Ishikawa (cell line): Measurements from ENCODE around the gene EFHD1.

ENCODE experiments used
- CEBPB ChIP-seq: IDR thresholded peaks from 2 replicates; pipeline ENCODE4 v1.6.1; 2012
- CREB1 ChIP-seq: IDR thresholded peaks from 2 replicates; pipeline ENCODE4 v1.6.1; 2012; ENCODE audit warnings: low read depth
- EGR1 ChIP-seq: IDR thresholded peaks from 2 replicates; pipeline ENCODE4 v1.6.1; 2012
- EP300 ChIP-seq: IDR thresholded peaks from 2 replicates; pipeline ENCODE4 v1.6.1; 2012; ENCODE audit warnings: borderline replicate concordance
- FOXM1 ChIP-seq: IDR thresholded peaks from 2 replicates; pipeline ENCODE4 v1.6.1; 2012; ENCODE audit warnings: low read depth, borderline replicate concordance
- RAD21 ChIP-seq: IDR thresholded peaks from 2 replicates; pipeline ENCODE4 v1.6.1; 2012; ENCODE audit warnings: low read depth
- TAF1 ChIP-seq: IDR thresholded peaks from 2 replicates; pipeline ENCODE4 v1.6.1; 2012; ENCODE audit warnings: low read depth, mild to moderate bottlenecking
- TCF12 ChIP-seq: IDR thresholded peaks from 2 replicates; pipeline ENCODE4 v1.6.1; 2012; ENCODE audit warnings: low read depth
- TEAD4 ChIP-seq: IDR thresholded peaks from 2 replicates; pipeline ENCODE4 v1.6.1; 2012
- YY1 ChIP-seq: IDR thresholded peaks from 2 replicates; pipeline ENCODE4 v1.6.1; 2012; ENCODE audit warnings: low read depth
- TF ChIP-seq, protein P1 (sequence below): IDR thresholded peaks from 2 replicates; pipeline ENCODE4 v1.6.1; 2012; ENCODE audit warnings: low read depth, mild to moderate bottlenecking

DNA sequence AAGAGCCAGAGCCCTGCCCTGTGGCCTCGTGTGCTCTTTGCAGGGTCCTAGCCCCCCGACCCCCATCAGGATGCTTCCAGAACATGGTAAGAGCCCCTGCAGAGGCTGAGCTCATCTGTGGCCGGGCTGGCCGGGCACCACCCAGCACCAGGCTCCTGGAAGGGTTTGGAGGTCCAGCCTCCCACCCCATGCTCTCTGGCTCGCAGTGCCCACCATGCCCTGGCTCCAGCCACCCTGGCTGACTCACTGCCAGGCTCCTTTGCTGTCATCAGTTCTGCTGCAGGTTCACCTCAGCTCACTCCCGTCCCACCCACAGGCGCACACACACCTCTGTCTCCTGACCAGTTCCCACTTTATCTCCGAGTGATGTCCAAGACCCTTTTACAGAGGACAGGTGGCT, 45.4 kb upstream of the EFHD1 start:
- TF ChIP-seq RAD21 (no peak), EP300 (no peak), FOXM1 (no peak), TAF1 (no peak), TEAD4 (no peak), YY1 (no peak), CEBPB (no peak), EGR1 (no peak), TCF12 (no peak), CREB1 (no peak)
- TF ChIP-seq, protein P1, sequence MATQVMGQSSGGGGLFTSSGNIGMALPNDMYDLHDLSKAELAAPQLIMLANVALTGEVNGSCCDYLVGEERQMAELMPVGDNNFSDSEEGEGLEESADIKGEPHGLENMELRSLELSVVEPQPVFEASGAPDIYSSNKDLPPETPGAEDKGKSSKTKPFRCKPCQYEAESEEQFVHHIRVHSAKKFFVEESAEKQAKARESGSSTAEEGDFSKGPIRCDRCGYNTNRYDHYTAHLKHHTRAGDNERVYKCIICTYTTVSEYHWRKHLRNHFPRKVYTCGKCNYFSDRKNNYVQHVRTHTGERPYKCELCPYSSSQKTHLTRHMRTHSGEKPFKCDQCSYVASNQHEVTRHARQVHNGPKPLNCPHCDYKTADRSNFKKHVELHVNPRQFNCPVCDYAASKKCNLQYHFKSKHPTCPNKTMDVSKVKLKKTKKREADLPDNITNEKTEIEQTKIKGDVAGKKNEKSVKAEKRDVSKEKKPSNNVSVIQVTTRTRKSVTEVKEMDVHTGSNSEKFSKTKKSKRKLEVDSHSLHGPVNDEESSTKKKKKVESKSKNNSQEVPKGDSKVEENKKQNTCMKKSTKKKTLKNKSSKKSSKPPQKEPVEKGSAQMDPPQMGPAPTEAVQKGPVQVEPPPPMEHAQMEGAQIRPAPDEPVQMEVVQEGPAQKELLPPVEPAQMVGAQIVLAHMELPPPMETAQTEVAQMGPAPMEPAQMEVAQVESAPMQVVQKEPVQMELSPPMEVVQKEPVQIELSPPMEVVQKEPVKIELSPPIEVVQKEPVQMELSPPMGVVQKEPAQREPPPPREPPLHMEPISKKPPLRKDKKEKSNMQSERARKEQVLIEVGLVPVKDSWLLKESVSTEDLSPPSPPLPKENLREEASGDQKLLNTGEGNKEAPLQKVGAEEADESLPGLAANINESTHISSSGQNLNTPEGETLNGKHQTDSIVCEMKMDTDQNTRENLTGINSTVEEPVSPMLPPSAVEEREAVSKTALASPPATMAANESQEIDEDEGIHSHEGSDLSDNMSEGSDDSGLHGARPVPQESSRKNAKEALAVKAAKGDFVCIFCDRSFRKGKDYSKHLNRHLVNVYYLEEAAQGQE = no peak
